Anterior cingulate cortex (tissue), 58 donors: ENCODE data around the gene SCN8A.
A peak's percentile ranks its signal among the peaks of the same experiment; 100 is the strongest.

Experiments
- DNase-seq, 58 donors: peaks; one replicate each; lab custom pipeline; 2025; lab: John Stamatoyannopoulos, UW

Gene SCN8A

DNA sequence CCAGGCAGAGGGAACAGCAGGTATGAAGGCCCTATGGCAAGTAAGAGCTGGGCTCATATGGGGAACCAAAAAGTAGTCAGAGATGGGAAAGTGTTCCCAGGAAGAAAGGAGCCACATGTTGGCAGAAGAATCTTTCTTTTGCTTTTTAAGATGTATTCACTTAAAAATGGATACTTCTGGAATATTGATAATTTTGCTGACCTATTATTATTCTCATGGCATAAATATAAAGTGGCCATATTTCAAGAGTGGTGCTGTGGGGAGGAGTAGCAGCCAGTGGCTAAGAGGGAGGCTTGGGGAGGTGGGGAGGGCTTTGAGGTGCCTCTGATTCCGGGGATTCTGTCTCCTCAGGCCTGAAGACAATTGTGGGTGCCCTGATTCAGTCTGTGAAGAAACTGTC, 108.2 kb downstream of the SCN8A start:
- no peak for DNase-seq

DNA sequence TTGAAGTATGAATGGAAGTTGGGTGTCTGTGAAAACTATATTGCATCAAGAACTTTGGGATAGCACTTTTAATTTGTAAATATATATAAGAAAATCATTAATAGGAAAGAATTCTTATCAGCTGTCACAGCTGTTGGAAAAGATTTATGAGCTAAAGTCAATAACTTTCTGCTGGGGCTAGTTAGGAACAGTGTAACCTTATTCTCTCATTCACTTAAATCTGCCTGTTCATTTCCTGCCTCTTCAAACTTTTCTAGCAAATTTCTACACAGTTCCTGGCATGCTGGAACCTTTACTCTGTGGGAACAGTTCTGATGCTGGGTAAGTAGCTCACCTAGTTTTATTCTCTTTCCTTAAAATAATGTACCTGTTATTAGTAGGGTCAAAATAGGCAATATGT, 109.9 kb downstream of the SCN8A start:
- DNase-seq, result no peak

DNA sequence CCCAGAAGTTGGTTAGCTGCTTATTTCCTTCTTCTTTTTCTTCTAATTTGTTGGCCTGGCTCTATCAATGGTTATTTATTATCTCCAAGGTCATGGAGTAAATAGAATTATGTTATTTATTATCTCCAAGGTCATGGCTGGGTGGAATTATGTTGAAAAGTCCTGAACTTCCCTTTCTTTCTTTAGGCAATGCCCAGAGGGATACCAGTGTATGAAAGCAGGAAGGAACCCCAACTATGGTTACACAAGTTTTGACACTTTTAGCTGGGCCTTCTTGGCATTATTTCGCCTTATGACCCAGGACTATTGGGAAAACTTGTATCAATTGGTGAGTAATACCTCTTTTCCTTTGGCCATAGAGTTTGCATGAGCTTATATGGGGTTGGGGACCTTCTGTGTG, 111.6 kb downstream of the SCN8A start:
- no peak for DNase-seq

- no peak for DNase-seq
Measured at GRCh38 chr12:51705450-51705849, 114.4 kb downstream of the SCN8A start.

- DNase-seq, result no peak
Measured at GRCh38 chr12:51706206-51706605, 115.2 kb downstream of the SCN8A start.

- DNase-seq, result no peak
Measured at GRCh38 chr12:51714666-51715065, 123.6 kb downstream of the SCN8A start.

DNA sequence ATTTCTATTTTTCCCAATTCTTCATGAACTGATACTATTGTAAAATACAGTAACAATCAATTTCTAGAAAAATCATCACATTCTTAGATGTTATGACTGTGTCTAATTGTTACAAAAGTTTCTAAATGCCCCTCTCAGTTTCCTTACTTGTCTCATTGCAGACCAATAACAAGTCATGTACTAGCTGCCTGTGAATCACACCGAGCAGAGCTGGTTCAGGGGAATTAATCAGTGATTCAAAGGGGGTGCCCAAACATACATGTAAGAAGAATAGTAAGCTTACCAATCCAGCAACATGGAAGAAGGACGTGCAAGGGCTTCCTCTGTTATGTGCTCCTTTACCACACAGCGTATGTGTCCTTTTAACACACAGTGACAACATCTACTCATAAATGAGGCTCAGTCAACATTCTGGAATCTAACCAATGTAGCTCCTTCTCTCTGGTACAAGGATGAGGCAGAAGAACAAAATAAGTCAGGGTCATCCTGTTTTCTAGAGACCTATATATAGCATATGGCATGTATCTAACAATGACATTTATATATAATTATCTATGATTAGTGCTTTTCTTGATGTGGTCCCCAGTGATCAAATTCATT, 126.4 kb downstream of the SCN8A start:
- no peak for DNase-seq

DNA sequence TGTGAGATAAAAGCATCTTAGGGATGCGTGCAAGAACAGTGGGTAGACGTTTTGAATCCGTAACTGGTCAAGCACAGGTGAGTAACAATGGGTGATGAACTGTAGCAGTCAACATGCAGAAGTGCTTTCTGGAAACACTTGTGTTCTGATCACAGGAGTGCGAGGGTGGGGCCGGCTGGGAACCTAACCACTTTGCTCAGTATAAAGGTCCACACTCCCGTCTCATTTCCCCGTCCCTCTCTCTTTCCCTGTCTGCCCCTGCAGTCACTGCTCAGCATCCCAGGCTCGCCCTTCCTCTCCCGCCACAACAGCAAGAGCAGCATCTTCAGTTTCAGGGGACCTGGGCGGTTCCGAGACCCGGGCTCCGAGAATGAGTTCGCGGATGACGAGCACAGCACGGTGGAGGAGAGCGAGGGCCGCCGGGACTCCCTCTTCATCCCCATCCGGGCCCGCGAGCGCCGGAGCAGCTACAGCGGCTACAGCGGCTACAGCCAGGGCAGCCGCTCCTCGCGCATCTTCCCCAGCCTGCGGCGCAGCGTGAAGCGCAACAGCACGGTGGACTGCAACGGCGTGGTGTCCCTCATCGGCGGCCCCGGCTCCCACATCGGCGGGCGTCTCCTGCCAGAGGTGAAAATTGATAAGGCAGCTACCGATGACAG, 130.4 kb downstream of the SCN8A start:
- DNase-seq, result peak in 32 of 58 donors; percentile 1 to 46 (median 14)

DNA sequence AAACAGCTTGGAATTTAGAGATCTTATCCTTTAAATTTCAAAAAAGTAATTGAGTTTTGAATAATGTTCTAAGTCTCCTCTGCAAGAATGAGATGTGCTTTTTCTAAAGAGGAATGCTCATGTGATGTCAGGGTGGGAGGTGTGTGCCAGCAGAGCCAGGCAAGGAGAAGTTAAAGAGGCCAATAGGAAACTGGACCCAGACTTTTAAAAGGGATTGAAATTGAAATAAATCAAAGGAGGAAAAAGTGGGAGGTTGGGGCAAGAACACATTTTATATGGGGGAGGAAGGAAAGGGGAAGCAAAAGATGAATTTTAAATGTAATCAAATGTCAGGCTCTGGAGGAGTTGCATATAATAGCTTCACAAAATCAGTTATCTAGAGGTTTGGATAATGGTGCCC, 131.4 kb downstream of the SCN8A start:
- peak in 1 of 58 donors; percentile 2 for DNase-seq

DNA sequence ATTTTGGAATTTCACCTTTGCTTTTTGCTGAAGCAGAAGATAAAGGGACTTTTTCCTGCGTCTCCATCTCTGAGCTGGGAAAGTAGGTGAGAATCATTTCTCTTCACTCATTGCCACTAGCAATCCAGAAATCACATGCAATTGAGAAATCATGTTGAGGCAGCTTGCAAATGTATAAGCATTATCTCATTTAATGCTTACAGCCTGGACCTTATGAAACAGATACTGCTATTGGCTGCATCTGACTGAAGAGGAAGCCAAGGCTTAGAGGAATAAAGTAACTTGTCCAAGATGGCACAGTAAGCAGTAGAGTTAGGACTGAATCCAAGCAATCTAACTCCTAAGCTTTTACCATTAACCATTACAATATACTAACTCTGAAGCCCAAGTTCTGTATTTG, 135.1 kb downstream of the SCN8A start:
- DNase-seq, result no peak

DNA sequence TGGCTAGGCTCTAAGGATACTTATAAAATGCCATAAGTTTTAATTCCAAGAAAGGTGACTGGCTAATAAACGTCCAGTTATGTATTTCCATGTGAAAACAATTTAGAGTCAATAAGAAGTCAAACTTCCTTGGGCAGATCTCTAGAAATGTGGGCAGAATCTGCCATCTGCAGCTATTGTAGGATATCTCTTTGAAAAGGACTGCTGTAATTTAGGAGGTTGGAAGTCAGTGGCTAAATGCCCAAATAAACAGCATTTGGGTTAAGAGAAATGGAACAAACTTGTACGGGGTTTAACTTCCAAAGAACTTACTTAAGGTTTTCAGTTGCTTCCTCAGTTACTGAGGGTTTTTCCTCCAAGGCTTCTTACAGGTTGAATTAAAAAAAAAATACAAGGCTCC, 135.9 kb downstream of the SCN8A start:
- no peak for DNase-seq

GRCh38 chr12:51729331-51729730, 138.3 kb downstream of the SCN8A start:
- DNase-seq, result no peak

GRCh38 chr12:51730745-51731144, 139.7 kb downstream of the SCN8A start:
- no peak for DNase-seq

- DNase-seq, result no peak
Measured at GRCh38 chr12:51740536-51740935, 149.5 kb downstream of the SCN8A start.

DNA sequence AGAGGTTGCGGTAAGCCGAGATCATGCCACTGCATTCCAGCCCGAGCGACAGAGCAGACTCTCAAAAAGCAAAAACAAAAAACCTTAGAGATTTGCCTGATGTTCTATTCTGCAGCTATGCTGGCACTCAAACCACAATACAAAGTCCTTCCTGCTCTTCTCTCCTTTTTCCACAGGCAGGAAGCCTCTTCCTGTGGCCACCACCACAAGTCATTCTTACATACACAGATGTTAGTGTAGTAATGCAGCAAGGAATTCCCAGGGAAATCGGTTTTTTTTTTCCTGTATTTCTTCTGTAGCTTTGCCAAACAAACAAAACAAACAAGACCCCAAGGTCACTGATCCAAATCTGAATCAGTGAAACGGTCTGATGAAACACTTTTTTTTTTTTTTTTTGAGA, 153.2 kb downstream of the SCN8A start:
- DNase-seq, result no peak

GRCh38 chr12:51744957-51745356, 153.9 kb downstream of the SCN8A start:
- no peak for DNase-seq

GRCh38 chr12:51746416-51746815, 155.4 kb downstream of the SCN8A start:
- DNase-seq, result peak in 2 of 58 donors; percentile 9 to 57

DNA sequence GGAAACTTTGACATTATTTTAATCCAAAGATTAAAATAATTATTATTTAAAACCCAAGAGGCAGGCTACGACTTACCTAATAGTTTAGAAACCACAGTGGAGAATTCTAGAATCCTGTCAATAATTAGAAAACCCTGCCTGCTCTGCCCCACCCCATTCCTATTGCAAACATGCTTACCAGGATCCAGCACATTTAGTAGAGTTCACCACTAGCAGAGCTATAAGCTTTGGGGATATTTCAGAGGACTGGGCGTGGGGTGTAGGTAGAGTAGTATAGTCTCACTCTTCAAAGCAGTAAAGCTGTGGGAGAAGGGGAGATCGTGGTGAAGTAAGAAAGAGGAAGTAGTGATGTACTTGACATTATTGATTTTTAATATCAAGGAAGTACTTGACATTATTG, 157.2 kb downstream of the SCN8A start:
- DNase-seq, result no peak

GRCh38 chr12:51749206-51749985, 158.4 kb downstream of the SCN8A start:
- peak in 31 of 58 donors; percentile 6 to 67 (median 25) for DNase-seq

- no peak for DNase-seq
Measured at GRCh38 chr12:51749986-51750317, 158.9 kb downstream of the SCN8A start.

- DNase-seq, result peak in 52 of 58 donors; percentile 3 to 90 (median 54)
Measured at GRCh38 chr12:51751661-51752060, 160.6 kb downstream of the SCN8A start.
